ENCODE results near the gene TNNT2.

Gene TNNT2

GRCh38 chr1:201377611-201378092 is at the start of gene TNNT2:
Gene TNNT2 (minus strand): TSS chr1:201377680. CDS start chr1:201373254, 4,426 bp downstream.
- DNase-seq (ENCODE audit: insufficient read length, low spot score) (no peak), FAIRE-seq (no peak)

- no peak for FAIRE-seq
- DNase-seq (ENCODE audit: insufficient read length, low spot score) = no peak
Measured at GRCh38 chr1:201426479-201427310, 49.2 kb upstream of the TNNT2 start.

- DNase-seq (ENCODE audit: insufficient read length, low spot score) = no peak
Measured at GRCh38 chr1:201424146-201424545, 46.7 kb upstream of the TNNT2 start.

GRCh38 chr1:201423655-201424054 is 46.2 kb upstream of the TNNT2 start:
- DNase-seq (ENCODE audit: insufficient read length, low spot score) (no peak), FAIRE-seq (no peak)

More at GRCh38 chr1:201424146-201424545, 46.7 kb upstream of the TNNT2 start:
- no peak for FAIRE-seq

DNA sequence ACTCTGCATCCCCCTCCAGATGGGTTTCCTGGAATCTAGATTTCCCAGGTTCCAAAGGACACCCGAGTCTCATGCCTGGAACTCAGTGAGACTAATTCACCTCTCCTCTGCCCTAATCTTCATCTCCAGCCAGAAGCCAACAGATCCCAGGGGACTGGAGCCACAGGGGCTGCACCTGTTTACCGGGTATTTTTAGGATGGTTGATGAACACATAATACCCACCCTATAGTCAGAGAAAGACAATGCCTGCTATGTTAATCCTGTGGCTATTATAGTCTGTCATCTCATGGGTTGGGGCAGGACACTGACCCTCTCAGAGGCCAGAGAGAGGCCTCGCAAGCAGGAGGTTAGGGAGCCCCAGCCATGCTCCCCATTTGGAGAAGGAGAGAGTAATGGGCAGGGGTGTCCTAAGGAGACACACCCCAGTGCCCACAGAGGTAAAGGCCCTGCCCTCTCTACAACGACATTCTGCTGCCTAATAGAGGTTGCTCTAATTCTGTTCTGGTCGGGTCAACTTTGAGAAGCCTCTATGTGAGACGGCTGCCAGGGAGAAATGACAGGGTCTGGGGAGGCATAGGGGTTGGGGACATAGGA is 45.1 kb upstream of the TNNT2 start:
- DNase-seq (ENCODE audit: insufficient read length, low spot score) (no peak), FAIRE-seq (no peak)

GRCh38 chr1:201422026-201422425 is 44.5 kb upstream of the TNNT2 start:
- DNase-seq (ENCODE audit: insufficient read length, low spot score) = no peak
- FAIRE-seq = no peak

DNA sequence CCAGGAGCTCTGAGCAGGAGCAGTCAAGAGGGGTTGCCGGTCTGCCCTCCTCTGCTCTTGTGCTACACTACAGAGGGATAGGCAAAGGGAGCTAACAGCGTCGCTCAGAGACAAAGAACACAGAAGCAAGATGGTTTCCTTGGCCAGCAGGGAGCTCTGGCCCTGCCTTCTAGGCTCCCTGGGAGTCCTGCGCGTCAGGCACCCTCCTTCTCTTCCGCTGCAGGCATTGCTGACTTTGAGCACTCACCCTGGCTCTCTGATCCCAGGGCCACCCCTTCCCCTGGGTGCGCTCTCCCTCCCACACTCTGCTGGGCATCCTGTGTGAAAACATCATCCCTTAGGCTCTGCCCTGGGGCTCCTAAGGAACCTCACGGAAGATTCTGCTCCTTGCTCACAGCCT is 43.6 kb upstream of the TNNT2 start:
- no peak for DNase-seq (ENCODE audit: insufficient read length, low spot score)
- no peak for FAIRE-seq

DNA sequence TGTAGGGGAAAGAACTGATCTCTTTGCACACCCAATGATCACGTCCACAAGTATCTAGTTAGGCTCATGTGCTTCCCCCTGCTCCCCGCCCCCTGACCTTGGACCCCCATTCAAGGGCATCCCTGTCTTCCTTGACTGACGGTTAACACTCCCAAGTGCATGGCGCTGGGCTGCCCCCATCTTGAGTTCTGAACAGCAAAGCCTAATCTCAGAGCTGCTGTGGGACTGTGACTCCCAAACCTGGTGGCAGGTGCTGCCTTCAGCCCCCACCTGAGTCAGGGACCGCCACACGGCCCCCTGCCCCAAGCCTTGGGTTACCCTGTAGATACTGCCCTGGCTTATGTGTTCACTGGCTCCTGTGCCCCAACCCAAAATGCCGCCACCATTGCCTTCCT is 43.1 kb upstream of the TNNT2 start:
- DNase-seq (ENCODE audit: insufficient read length, low spot score) = no peak
- FAIRE-seq = no peak

GRCh38 chr1:201419746-201420607 is 42.5 kb upstream of the TNNT2 start:
- FAIRE-seq = no peak
- DNase-seq (ENCODE audit: insufficient read length, low spot score) = no peak

GRCh38 chr1:201419256-201419655 is 41.8 kb upstream of the TNNT2 start:
- no peak for DNase-seq (ENCODE audit: insufficient read length, low spot score)
- FAIRE-seq = no peak

DNA sequence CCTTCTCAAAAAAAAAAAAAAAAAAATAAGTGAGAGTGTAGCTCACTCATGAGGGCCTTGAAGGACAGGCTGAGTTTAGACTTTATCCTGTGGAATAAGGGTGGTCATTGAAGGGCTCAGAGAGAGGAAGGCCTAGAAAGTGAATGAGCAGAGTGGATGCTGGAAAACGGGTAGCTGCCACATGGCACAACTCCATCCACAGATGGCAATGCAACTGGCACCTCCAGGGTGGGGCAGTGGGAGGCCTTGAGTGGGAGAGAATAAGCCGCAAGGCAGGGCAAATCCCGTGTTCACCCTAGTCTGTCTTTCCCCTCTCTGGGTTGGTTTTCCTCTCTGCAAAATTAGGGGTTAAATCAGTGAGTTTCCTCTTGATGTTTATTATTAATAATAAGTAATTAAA is 41.0 kb upstream of the TNNT2 start:
- no peak for DNase-seq (ENCODE audit: insufficient read length, low spot score)
- no peak for FAIRE-seq

GRCh38 chr1:201414051-201414738 is 36.7 kb upstream of the TNNT2 start:
- FAIRE-seq (no peak), DNase-seq (ENCODE audit: insufficient read length, low spot score) (no peak)

- no peak for FAIRE-seq
Measured at GRCh38 chr1:201411292-201411691, 33.8 kb upstream of the TNNT2 start.

GRCh38 chr1:201409440-201409839 is 32.0 kb upstream of the TNNT2 start:
- no peak for FAIRE-seq
- DNase-seq (ENCODE audit: insufficient read length, low spot score) = no peak

More at GRCh38 chr1:201411292-201411691, 33.8 kb upstream of the TNNT2 start:
- no peak for DNase-seq (ENCODE audit: insufficient read length, low spot score)

DNA sequence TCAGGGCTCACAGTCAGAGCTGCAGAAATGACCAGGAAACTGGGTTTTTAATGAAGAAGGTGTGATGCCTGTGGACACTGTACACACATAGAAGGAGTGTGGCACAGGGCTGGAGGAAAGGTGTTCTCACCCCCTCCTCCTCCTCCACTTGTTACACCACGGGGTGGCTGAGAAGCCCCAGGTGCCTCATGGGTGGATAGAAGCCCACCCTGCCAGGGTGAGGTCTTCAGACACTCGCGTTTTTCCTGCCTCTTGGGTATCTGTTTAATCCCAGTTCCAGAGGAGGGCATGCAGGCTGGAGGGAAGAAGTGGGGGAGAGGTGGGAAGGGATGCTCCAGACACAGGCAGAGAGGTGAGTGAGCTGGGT is 31.3 kb upstream of the TNNT2 start:
- DNase-seq (ENCODE audit: insufficient read length, low spot score) (no peak), FAIRE-seq (no peak)

DNA sequence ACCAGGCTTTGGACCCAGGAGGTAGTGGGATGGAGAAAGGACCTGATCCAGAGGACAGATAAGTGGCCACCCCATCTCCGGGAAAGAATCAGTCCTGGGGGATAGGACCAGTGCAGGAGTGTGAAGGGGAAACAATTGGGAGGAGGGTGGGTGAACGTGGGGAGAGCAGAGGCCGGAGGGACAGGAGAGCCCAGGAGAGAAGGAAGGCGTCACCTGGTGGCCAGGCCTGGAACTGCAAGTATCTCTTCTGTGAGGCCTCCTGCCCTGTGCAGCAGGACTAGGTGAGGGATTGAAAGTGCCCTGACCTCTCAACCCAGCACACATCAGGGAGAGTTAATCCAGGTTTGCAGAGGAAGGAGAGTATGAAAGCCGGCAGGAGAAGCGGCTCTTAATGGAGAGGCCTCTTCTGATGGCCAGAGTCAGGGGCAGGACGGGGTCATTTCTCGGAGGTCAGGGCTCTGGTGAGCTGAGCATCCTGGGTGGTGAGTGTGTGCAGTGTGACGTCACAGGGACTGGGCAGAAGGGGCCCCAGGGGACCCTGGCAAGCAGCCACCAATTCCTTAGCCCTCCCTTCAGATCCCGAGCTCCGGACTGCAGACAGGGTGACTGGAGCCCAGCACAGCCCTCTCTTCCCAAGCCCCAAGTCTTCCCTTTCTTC is 30.8 kb upstream of the TNNT2 start:
- peak; percentile 88 for DNase-seq (ENCODE audit: insufficient read length, low spot score)
- FAIRE-seq = peak; percentile 70

DNA sequence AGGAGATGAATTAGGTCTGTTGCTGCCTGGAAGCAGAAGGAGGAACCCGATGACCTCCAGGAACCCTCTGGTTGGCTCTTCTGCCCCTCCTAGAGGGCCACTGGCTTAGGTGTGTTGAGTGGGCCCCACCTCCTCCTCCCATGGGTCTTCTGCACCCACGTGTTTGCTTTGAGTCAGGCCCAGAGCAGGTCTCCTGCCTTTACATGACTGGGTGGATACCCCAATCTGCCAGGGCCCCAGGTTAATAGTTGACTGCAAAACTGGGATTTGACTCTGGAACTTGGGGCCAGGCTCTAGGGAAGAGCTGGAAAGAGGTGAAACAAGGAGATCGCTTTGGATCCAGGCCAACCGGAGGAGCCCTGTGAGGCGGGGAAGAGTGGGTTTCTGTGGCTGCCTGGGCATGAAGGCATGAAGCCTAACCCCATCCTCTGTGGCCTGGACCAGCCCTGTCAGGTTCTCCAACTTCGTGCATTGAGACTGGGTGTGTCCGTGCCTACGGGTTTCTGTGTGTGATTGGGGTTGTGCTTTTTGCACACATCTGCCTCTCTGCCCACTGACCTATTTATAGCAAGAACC is 29.4 kb upstream of the TNNT2 start:
- FAIRE-seq (no peak), DNase-seq (ENCODE audit: insufficient read length, low spot score) (no peak)

DNA sequence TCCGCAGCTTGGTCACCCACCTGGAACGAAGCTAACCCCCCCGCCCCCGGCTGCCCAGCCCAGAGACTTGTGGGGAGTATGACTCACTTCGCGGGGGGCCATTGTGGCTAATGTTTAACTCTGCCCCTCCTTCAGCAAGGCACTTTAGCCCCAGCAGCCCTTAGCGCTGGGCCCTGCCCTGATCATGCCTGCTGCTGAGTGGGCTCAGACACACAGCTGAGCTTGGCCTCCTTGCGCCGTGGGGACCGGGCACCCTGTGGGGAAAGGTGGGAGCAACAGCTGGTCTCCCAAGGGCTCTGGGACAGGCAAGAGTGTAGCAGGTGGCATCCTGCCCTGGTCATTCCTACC is 28.0 kb upstream of the TNNT2 start:
- FAIRE-seq (no peak), DNase-seq (ENCODE audit: insufficient read length, low spot score) (no peak)

GRCh38 chr1:201404722-201405483 is 27.4 kb upstream of the TNNT2 start:
- DNase-seq (ENCODE audit: insufficient read length, low spot score) (no peak), FAIRE-seq (no peak)
